HEK293 (cell line): ENCODE results near the gene WHRN.

Experiments
- CTCF ChIP-seq: fragments of 450-650 bp; formaldehyde crosslinking; IDR thresholded peaks from 2 replicates; pipeline ENCODE4 v1.5.1; 2016; ENCODE audit warnings: missing biosample characterization, missing genetic modification characterization
- GLIS2 ChIP-seq: fragments of 450-650 bp; formaldehyde crosslinking; IDR thresholded peaks from 2 replicates; pipeline ENCODE4 v1.5.1; 2016; ENCODE audit warnings: missing biosample characterization, missing genetic modification characterization
- ZBTB10 ChIP-seq: fragments of 450-650 bp; formaldehyde crosslinking; IDR thresholded peaks from 2 replicates; pipeline ENCODE4 v1.5.1; 2016; ENCODE audit warnings: missing biosample characterization, missing genetic modification characterization
- ZBTB26 ChIP-seq: fragments of 450-650 bp; formaldehyde crosslinking; optimal IDR thresholded peaks from 2 replicates; pipeline ENCODE3; 2016; ENCODE audit warnings: missing biosample characterization, mild to moderate bottlenecking, missing genetic modification characterization
- ZNF19 ChIP-seq: fragments of 450-650 bp; formaldehyde crosslinking; IDR thresholded peaks from 2 replicates; pipeline ENCODE4; 2016; ENCODE audit warnings: missing biosample characterization, missing genetic modification characterization, low read depth
- ZNF501 ChIP-seq: fragments of 450-650 bp; formaldehyde crosslinking; IDR thresholded peaks from 2 replicates; pipeline ENCODE4 v1.5.1; 2016; ENCODE audit warnings: missing biosample characterization, missing genetic modification characterization
- ZNF510 ChIP-seq: fragments of 450-650 bp; formaldehyde crosslinking; IDR thresholded peaks from 2 replicates; pipeline ENCODE4 v1.5.1; 2018; ENCODE audit warnings: mild to moderate bottlenecking, missing genetic modification characterization, missing biosample characterization; ENCODE audit not compliant: insufficient replicate concordance
- TF ChIP-seq, protein P1 (sequence below): fragments of 450-650 bp; formaldehyde crosslinking; IDR thresholded peaks from 2 replicates; pipeline ENCODE4 v1.5.1; 2016; ENCODE audit warnings: missing biosample characterization, missing genetic modification characterization, borderline replicate concordance

DNA sequence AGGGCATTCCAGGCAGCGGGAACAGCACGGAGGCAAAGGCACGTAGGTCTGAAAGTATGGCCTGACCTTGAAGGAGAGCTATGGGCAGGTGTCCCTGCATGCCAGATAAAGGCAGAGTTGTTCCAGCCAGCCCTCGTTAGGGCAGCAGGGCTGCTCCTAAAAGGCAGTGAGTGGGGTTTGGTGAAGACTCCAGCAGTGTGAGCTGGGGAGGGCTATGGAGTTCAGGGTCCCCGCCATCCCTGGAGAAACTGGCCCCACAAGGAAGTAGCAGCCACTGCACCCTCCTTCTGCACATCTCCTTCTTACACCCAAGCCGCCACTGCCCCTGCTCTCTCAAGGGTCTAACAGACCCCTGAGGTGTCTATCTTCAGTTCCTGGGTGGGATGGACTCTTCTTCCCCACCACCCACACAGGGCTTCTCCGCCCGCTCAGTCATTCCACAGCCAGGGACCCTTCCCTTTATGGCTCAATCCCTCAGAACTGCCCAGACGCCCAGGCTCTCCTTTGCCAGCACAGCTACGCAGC lies 118.8 kb downstream of the WHRN start:
- TF ChIP-seq CTCF (tag by site-specific recombination) (no peak), ZNF501 (tag by site-specific recombination) (no peak), ZNF510 (no peak), ZNF19 (tag by site-specific recombination) (no peak), GLIS2 (tag by site-specific recombination) (no peak), ZBTB26 (tag by site-specific recombination) (no peak), ZBTB10 (tag by site-specific recombination) (no peak)
- TF ChIP-seq, protein P1, sequence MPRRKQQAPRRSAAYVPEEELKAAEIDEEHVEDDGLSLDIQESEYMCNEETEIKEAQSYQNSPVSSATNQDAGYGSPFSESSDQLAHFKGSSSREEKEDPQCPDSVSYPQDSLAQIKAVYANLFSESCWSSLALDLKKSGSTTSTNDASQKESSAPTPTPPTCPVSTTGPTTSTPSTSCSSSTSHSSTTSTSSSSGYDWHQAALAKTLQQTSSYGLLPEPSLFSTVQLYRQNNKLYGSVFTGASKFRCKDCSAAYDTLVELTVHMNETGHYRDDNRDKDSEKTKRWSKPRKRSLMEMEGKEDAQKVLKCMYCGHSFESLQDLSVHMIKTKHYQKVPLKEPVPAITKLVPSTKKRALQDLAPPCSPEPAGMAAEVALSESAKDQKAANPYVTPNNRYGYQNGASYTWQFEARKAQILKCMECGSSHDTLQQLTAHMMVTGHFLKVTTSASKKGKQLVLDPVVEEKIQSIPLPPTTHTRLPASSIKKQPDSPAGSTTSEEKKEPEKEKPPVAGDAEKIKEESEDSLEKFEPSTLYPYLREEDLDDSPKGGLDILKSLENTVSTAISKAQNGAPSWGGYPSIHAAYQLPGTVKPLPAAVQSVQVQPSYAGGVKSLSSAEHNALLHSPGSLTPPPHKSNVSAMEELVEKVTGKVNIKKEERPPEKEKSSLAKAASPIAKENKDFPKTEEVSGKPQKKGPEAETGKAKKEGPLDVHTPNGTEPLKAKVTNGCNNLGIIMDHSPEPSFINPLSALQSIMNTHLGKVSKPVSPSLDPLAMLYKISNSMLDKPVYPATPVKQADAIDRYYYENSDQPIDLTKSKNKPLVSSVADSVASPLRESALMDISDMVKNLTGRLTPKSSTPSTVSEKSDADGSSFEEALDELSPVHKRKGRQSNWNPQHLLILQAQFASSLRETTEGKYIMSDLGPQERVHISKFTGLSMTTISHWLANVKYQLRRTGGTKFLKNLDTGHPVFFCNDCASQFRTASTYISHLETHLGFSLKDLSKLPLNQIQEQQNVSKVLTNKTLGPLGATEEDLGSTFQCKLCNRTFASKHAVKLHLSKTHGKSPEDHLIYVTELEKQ (tag by site-specific recombination): no peak
